ENCODE data around the gene DNM1.

GRCh38 chr9:128275198-128276007 lies 72.2 kb downstream of the DNM1 start, which contains the start of gene GOLGA2:
- TF ChIP-seq EZH2 (IDR thresholded peaks at IDR 0.05) (no peak), EZH2phosphoT487 (IDR thresholded peaks at IDR 0.05) (no peak), CTCF (IDR thresholded peaks at IDR 0.05) (no peak)

Data from neural progenitor cell (in vitro differentiated cells).